Measurements from ENCODE around the gene AFMID.
A peak's percentile ranks its signal among the peaks of the same experiment; 100 is the strongest.

Gene AFMID

DNA sequence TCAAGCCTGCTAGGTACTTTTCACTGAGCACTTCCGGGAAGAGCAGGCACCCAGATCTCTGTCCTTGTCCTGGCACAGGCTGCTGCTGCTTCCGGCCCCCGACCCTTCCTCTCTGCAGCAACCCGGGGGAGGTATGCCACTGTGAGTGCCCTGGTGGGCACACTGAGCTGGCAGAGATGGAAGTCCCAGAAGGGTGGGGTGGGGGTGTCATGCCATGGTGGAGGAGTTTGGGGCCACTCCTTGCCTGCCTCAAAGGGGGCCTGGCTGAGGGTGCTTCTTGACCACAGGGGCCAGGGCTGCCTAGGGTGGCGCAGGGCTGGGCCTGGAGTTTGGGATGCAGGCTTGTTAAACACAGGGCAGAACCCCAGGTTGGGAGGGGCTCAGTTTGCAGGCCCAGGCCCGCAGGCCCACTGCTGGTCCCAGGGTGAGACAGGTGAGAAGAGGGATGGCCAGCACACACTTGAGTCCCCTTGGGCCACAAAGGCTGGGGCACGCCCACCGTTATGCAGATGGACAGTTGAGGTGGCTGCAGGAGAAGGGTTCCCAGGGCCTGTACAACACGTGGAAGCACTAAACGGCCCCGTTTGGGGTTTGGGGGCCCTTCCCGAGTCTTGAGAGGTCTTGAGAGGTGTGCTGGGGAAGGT lies 53.0 kb downstream of the AFMID start:
- no peak overlapping the region for H2AFZ ChIP-seq (ENCODE audit: low read length)
- peak overlapping the region; percentile 85 for H4K91ac ChIP-seq (ENCODE audit: low read depth, low read length, poor library complexity)
- H3K4me3 ChIP-seq (ENCODE audit: low read length in 2 of 2): no peak overlapping the region
- DNase-seq (ENCODE audit: low spot score): no peak
- H3K9ac ChIP-seq (ENCODE audit: low read depth, low read length, poor library complexity): no peak overlapping the region
- H3K14ac ChIP-seq (ENCODE audit: low read length): no peak overlapping the region
- H2BK5ac ChIP-seq (ENCODE audit: low read length): no peak overlapping the region
- H3K4ac ChIP-seq (ENCODE audit: low read length): no peak overlapping the region
- H2BK12ac ChIP-seq (ENCODE audit: low read length): no peak overlapping the region
- no peaks in the 10 kb centered on the region for H3K9me3 ChIP-seq (replicated peaks in 1 of 2; ENCODE audit: control insufficient read depth in 2 of 2, insufficient read depth in 1 of 2, low read depth in 1 of 2, low read length in 2 of 2)
- H4K8ac ChIP-seq (ENCODE audit: low read depth, low read length): no peak overlapping the region
- H3K4me1 ChIP-seq (ENCODE audit: control insufficient read depth in 2 of 2, insufficient read depth in 1 of 2, low read depth in 1 of 2, low read length in 2 of 2): peaks cover 3 to 7% of the 10 kb centered on the region in 2 donors
- H3K4me2 ChIP-seq (ENCODE audit: insufficient read depth, low read length, poor library complexity, severe bottlenecking): no peak overlapping the region
- H2AK5ac ChIP-seq (ENCODE audit: low read depth, low read length): peak overlapping the region; percentile 88
- H3K18ac ChIP-seq (ENCODE audit: low read length): peak overlapping the region; percentile 48
- peaks cover 2% of the 10 kb centered on the region for H3K79me1 ChIP-seq (ENCODE audit: low read depth, low read length)
- no peaks in the 10 kb centered on the region for H3K36me3 ChIP-seq (replicated peaks in 1 of 2; ENCODE audit: control insufficient read depth in 2 of 2, insufficient read depth in 2 of 2, low read length in 2 of 2)
- H2BK120ac ChIP-seq (ENCODE audit: low read depth, low read length): no peak overlapping the region
- no peak overlapping the region for H2BK15ac ChIP-seq (ENCODE audit: low read length)
- peaks cover 0 to 16% (median 0%) of the 10 kb centered on the region in 3 experiments for H3K27me3 ChIP-seq (ENCODE audit: control insufficient read depth in 3 of 3, insufficient read depth in 3 of 3, low read depth in 1 of 3, low read length in 3 of 3)
- H3K23ac ChIP-seq (ENCODE audit: low read depth, low read length, poor library complexity): peak overlapping the region; percentile 80
- no peak overlapping the region for H3K27ac ChIP-seq (replicated peaks; ENCODE audit: low read length)
- WGBS, 2 donors (ENCODE audit: extremely low coverage in 2 of 2, insufficient read length in 2 of 2, insufficient replicate concordance in 1 of 2): no CpG with 5 or more reads among the region's 12 CpGs

DNA sequence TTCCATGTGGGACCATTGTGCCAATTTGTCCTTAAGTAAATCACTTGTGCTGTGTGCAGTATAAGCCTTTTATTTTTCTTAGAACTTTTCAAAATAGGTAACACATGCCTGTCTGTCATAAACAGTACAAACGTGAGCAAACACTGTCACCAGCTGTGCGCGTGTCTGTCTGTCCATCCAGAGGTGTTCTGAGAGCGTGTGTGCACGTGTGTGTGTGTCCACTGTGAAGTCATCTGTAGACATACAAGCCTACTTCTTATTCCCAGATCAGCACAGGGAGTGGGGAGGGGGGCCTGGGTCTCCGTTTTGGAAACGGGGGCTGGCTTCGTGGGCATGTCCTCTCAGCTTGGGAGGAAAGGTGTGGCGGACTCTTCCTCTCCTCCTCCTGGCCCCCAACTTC lies 53.7 kb downstream of the AFMID start:
- WGBS, 2 donors (ENCODE audit: extremely low coverage in 2 of 2, insufficient read length in 2 of 2, insufficient replicate concordance in 1 of 2): no CpG with 5 or more reads among the region's 9 CpGs
- peak overlapping the region; percentile 71 for H2BK15ac ChIP-seq (ENCODE audit: low read length)
- H3K4ac ChIP-seq (ENCODE audit: low read length): no peak overlapping the region
- H3K4me3 ChIP-seq (ENCODE audit: low read length in 2 of 2): no peak overlapping the region
- no peak overlapping the region for H2AK5ac ChIP-seq (ENCODE audit: low read depth, low read length)
- no peak for DNase-seq (ENCODE audit: low spot score)
- no peak overlapping the region for H3K27ac ChIP-seq (replicated peaks; ENCODE audit: low read length)
- H3K79me1 ChIP-seq (ENCODE audit: low read depth, low read length): peaks cover 2% of the 10 kb centered on the region
- no peaks in the 10 kb centered on the region for H3K9me3 ChIP-seq (replicated peaks in 1 of 2; ENCODE audit: control insufficient read depth in 2 of 2, insufficient read depth in 1 of 2, low read depth in 1 of 2, low read length in 2 of 2)
- peaks cover 0 to 16% (median 0%) of the 10 kb centered on the region in 3 experiments for H3K27me3 ChIP-seq (ENCODE audit: control insufficient read depth in 3 of 3, insufficient read depth in 3 of 3, low read depth in 1 of 3, low read length in 3 of 3)
- H3K4me1 ChIP-seq (ENCODE audit: control insufficient read depth in 2 of 2, insufficient read depth in 1 of 2, low read depth in 1 of 2, low read length in 2 of 2): peaks cover 3 to 7% of the 10 kb centered on the region in 2 donors
- no peak overlapping the region for H3K4me2 ChIP-seq (ENCODE audit: insufficient read depth, low read length, poor library complexity, severe bottlenecking)
- no peak overlapping the region for H3K18ac ChIP-seq (ENCODE audit: low read length)
- no peak overlapping the region for H4K91ac ChIP-seq (ENCODE audit: low read depth, low read length, poor library complexity)
- H2AFZ ChIP-seq (ENCODE audit: low read length): peak overlapping the region; percentile 78
- H3K36me3 ChIP-seq (replicated peaks in 1 of 2; ENCODE audit: control insufficient read depth in 2 of 2, insufficient read depth in 2 of 2, low read length in 2 of 2): no peaks in the 10 kb centered on the region
- H3K9ac ChIP-seq (ENCODE audit: low read depth, low read length, poor library complexity): no peak overlapping the region
- H4K8ac ChIP-seq (ENCODE audit: low read depth, low read length): no peak overlapping the region
- H2BK12ac ChIP-seq (ENCODE audit: low read length): no peak overlapping the region
- no peak overlapping the region for H2BK120ac ChIP-seq (ENCODE audit: low read depth, low read length)
- no peak overlapping the region for H2BK5ac ChIP-seq (ENCODE audit: low read length)
- H3K14ac ChIP-seq (ENCODE audit: low read length): no peak overlapping the region
- H3K23ac ChIP-seq (ENCODE audit: low read depth, low read length, poor library complexity): peak overlapping the region; percentile 94

DNA sequence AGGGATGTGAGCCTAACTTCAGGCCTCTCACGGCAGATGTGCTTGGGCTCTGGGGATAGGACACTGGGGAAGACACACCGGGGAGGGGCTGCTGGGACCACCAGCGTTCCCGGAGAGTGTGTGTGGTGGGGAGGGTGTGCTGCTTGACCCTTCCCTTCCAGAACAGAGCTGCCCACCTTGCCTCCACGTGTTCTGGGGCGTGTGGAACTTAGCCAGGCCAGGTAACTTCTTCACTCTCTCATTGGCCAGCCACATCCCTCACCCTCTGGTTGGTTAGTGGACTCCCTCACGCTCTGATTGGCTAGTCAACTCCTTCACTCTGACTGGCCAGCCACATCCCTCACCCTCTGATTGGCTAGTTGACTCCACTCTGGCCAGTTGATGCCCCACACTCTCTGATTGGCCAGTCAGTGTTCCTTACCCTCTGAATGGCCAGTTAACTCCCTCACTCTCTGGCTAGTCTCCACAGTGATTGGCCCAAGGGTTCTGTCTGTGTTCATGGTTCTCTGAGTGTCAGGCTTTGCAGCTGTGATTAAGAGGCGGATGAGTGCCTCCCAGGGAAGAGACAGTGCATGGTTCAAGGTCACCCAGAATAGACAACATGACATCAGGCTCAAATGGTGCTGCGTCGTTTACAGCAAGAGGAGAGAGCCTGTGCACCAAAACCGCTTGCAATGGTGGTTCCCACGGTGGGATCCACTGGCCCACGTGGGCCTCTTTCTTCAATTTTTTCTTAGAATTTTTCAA lies 54.3 kb downstream of the AFMID start:
- Histone ChIP-seq H4K8ac (ENCODE audit: low read depth, low read length) (no peak overlapping the region), H2AK5ac (ENCODE audit: low read depth, low read length) (no peak overlapping the region), H3K27ac (replicated peaks; ENCODE audit: low read length) (no peak overlapping the region), H3K4me1 (ENCODE audit: control insufficient read depth in 2 of 2, insufficient read depth in 1 of 2, low read depth in 1 of 2, low read length in 2 of 2) (peaks cover 3 to 7% of the 10 kb centered on the region in 2 donors), H3K9ac (ENCODE audit: low read depth, low read length, poor library complexity) (no peak overlapping the region), H3K4ac (ENCODE audit: low read length) (no peak overlapping the region), H3K4me2 (ENCODE audit: insufficient read depth, low read length, poor library complexity, severe bottlenecking) (no peak overlapping the region), H2BK120ac (ENCODE audit: low read depth, low read length) (no peak overlapping the region), H3K79me1 (ENCODE audit: low read depth, low read length) (peaks cover 2% of the 10 kb centered on the region), H2AFZ (ENCODE audit: low read length) (peak overlapping the region; percentile 78), H3K36me3 (replicated peaks in 1 of 2; ENCODE audit: control insufficient read depth in 2 of 2, insufficient read depth in 2 of 2, low read length in 2 of 2) (no peaks in the 10 kb centered on the region), H2BK12ac (ENCODE audit: low read length) (no peak overlapping the region), H2BK5ac (ENCODE audit: low read length) (no peak overlapping the region), H3K9me3 (replicated peaks in 1 of 2; ENCODE audit: control insufficient read depth in 2 of 2, insufficient read depth in 1 of 2, low read depth in 1 of 2, low read length in 2 of 2) (no peaks in the 10 kb centered on the region), H3K4me3 (ENCODE audit: low read length in 2 of 2) (no peak overlapping the region), H3K23ac (ENCODE audit: low read depth, low read length, poor library complexity) (peak overlapping the region; percentile 94), H2BK15ac (ENCODE audit: low read length) (peak overlapping the region; percentile 71), H4K91ac (ENCODE audit: low read depth, low read length, poor library complexity) (no peak overlapping the region), H3K18ac (ENCODE audit: low read length) (peak overlapping the region; percentile 24), H3K27me3 (ENCODE audit: control insufficient read depth in 3 of 3, insufficient read depth in 3 of 3, low read depth in 1 of 3, low read length in 3 of 3) (peaks cover 0 to 16% (median 0%) of the 10 kb centered on the region in 3 experiments), H3K14ac (ENCODE audit: low read length) (no peak overlapping the region)
- no CpG with 5 or more reads among the region's 13 CpGs for WGBS, 2 donors (ENCODE audit: extremely low coverage in 2 of 2, insufficient read length in 2 of 2, insufficient replicate concordance in 1 of 2)
- no peak for DNase-seq (ENCODE audit: low spot score)

DNA sequence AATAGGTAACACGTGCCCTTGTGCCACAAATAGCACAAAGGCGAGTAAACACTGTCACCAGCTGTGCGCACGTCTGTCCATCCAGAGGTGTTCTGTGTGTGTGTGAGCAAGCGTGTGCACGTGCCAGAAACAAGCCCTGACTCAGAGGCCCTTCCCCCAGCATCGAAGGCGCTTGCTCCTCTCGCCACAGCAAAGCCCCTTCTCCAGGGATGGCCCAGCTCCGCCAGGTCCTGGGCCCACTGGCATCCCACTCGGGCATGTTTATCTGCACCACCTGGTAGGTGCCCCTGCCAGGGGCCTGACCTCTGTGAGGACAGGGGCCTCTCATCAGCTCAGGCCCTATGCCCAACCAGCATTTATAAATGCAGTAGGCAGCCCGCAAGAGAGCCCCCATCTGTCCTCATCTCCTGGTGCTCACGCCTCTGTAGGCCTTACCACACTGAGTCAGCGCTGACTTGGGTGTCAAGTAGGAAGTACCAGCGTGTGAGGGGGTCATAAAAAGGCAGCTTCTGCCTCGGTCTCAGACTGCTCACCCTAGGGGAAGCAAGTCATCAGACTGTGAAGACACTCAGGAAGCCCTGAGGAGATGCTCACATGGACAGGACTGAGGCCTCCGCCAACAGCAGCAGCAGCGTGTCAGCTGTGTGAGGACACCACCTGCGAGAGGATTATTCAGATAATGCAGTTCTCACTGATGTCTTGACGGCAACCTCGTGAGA lies 55.0 kb downstream of the AFMID start:
- Histone ChIP-seq H4K91ac (ENCODE audit: low read depth, low read length, poor library complexity) (no peak overlapping the region), H3K79me1 (ENCODE audit: low read depth, low read length) (peaks cover 2% of the 10 kb centered on the region), H3K27ac (replicated peaks; ENCODE audit: low read length) (no peak overlapping the region), H2AK5ac (ENCODE audit: low read depth, low read length) (peak overlapping the region; percentile 20), H3K4ac (ENCODE audit: low read length) (no peak overlapping the region), H2AFZ (ENCODE audit: low read length) (peak overlapping the region; percentile 30), H3K4me3 (ENCODE audit: low read length in 2 of 2) (no peak overlapping the region), H2BK120ac (ENCODE audit: low read depth, low read length) (no peak overlapping the region), H3K9me3 (replicated peaks in 1 of 2; ENCODE audit: control insufficient read depth in 2 of 2, insufficient read depth in 1 of 2, low read depth in 1 of 2, low read length in 2 of 2) (no peaks in the 10 kb centered on the region), H3K18ac (ENCODE audit: low read length) (peak overlapping the region; percentile 1), H3K14ac (ENCODE audit: low read length) (no peak overlapping the region), H2BK12ac (ENCODE audit: low read length) (no peak overlapping the region), H2BK15ac (ENCODE audit: low read length) (peak overlapping the region; percentile 10), H3K27me3 (ENCODE audit: control insufficient read depth in 3 of 3, insufficient read depth in 3 of 3, low read depth in 1 of 3, low read length in 3 of 3) (peaks cover 0 to 16% (median 0%) of the 10 kb centered on the region in 3 experiments), H2BK5ac (ENCODE audit: low read length) (no peak overlapping the region), H3K4me1 (ENCODE audit: control insufficient read depth in 2 of 2, insufficient read depth in 1 of 2, low read depth in 1 of 2, low read length in 2 of 2) (peaks cover 3 to 6% of the 10 kb centered on the region in 2 donors), H4K8ac (ENCODE audit: low read depth, low read length) (no peak overlapping the region), H3K23ac (ENCODE audit: low read depth, low read length, poor library complexity) (no peak overlapping the region), H3K36me3 (replicated peaks in 1 of 2; ENCODE audit: control insufficient read depth in 2 of 2, insufficient read depth in 2 of 2, low read length in 2 of 2) (no peaks in the 10 kb centered on the region), H3K4me2 (ENCODE audit: insufficient read depth, low read length, poor library complexity, severe bottlenecking) (no peak overlapping the region), H3K9ac (ENCODE audit: low read depth, low read length, poor library complexity) (no peak overlapping the region)
- WGBS, 2 donors (ENCODE audit: extremely low coverage in 2 of 2, insufficient read length in 2 of 2, insufficient replicate concordance in 1 of 2): no CpG with 5 or more reads among the region's 21 CpGs
- no peak for DNase-seq (ENCODE audit: low spot score)

Measured in neuronal stem cell (in vitro differentiated cells).